H1 (cell line): ENCODE data around the gene PSIP1. TPM values are rescaled to one million over a fixed set of nuclear protein-coding genes. Genes with fewer than 3 reads are reported as not detected.

ENCODE experiments used
- CTCF ChIA-PET: fragments of 300-600 bp; sonication (Branson Sonifier 250); formaldehyde crosslinking; loops from one replicate; lab custom pipeline; 2021; ENCODE audit not compliant: partially characterized antibody; lab: Charles Lee
- POLR2A ChIA-PET: fragments of 300-600 bp; sonication (Branson Sonifier 250); formaldehyde crosslinking; loops from one replicate; lab custom pipeline; 2021; ENCODE audit warnings: inconsistent platforms; ENCODE audit not compliant: partially characterized antibody; lab: Charles Lee
- DNase-seq, 2 experiments: peaks; one replicate each; pipeline versions ENCODE4 v3.0.0 to v3.0.0-alpha.2; 2010 to 2022; ENCODE audit warnings: low spot score in 2 of 2, low read depth in 1 of 2, mixed read lengths in 1 of 2
- FAIRE-seq: peaks from 2 replicates; lab custom pipeline; 2011; peaks lifted over from hg19 to GRCh38; lab: Jason Lieb, UNC
- H2AFZ ChIP-seq: 2 replicates; pipeline ENCODE4 v1.8.1; 2012; ENCODE audit warnings: low read length, inconsistent platforms
- H2AK5ac ChIP-seq: 2 replicates; pipeline ENCODE4 v1.6.1; 2013; ENCODE audit warnings: low read depth, low read length
- H2BK120ac ChIP-seq: replicated peaks from 2 replicates; pipeline ENCODE3; 2013; ENCODE audit warnings: low read depth, low read length, inconsistent platforms
- H2BK12ac ChIP-seq: 2 replicates; pipeline ENCODE4 v1.6.1; 2013; ENCODE audit warnings: low read depth, low read length
- H2BK15ac ChIP-seq: 2 replicates; pipeline ENCODE4 v1.6.1; 2013; ENCODE audit warnings: low read length
- H2BK20ac ChIP-seq: 2 replicates; pipeline ENCODE4 v1.6.1; 2013; ENCODE audit warnings: low read length
- H2BK5ac ChIP-seq: 2 replicates; pipeline ENCODE4 v1.6.1; 2013; ENCODE audit warnings: low read depth, low read length
- H3K14ac ChIP-seq: 2 replicates; pipeline ENCODE4 v1.6.1; 2013; ENCODE audit warnings: inconsistent platforms; ENCODE audit not compliant: insufficient read length
- H3K18ac ChIP-seq: 2 replicates; pipeline ENCODE4 v1.6.1; 2013; ENCODE audit warnings: low read length; ENCODE audit errors: extremely low read depth
- H3K23ac ChIP-seq: 2 replicates; pipeline ENCODE4 v1.6.1; 2013; ENCODE audit warnings: inconsistent platforms; ENCODE audit not compliant: insufficient read length
- H3K23me2 ChIP-seq: 2 replicates; pipeline ENCODE4 v1.6.1; 2013; ENCODE audit warnings: low read depth, low read length
- H3K27ac ChIP-seq: 2 replicates; pipeline ENCODE4 v1.6.1; 2011; ENCODE audit warnings: low read depth, low read length, inconsistent platforms
- H3K27me3 ChIP-seq, 4 experiments: replicated peaks in 1 of 4; 1 replicate in 1 of 4; 2 replicates in 3 of 4; pipeline versions ENCODE4 v1.6.1 to v1.8.1; 2011 to 2013; ENCODE audit warnings: low read length in 3 of 4, mild to moderate bottlenecking in 3 of 4, inconsistent platforms in 2 of 4, mixed read lengths in 2 of 4, moderate library complexity in 1 of 4; ENCODE audit not compliant: control insufficient read depth in 3 of 4, insufficient read depth in 3 of 4; ENCODE audit errors: extremely low read depth in 1 of 4
- H3K36me3 ChIP-seq, 4 experiments: 2 replicates each; pipeline versions ENCODE4 v1.6.1 to v1.8.1; 2011 to 2013; ENCODE audit warnings: mild to moderate bottlenecking in 4 of 4, low read length in 3 of 4, moderate library complexity in 2 of 4, control low read depth in 1 of 4, inconsistent platforms in 1 of 4; ENCODE audit not compliant: insufficient read depth in 4 of 4, control insufficient read depth in 2 of 4
- H3K4ac ChIP-seq: replicated peaks from 2 replicates; pipeline ENCODE3; 2013; ENCODE audit warnings: low read length, low read depth, mixed read lengths, inconsistent platforms; ENCODE audit not compliant: insufficient read length
- H3K4me1 ChIP-seq, 4 experiments: replicated peaks in 1 of 4; 1 replicate in 1 of 4; 2 replicates in 3 of 4; pipeline versions ENCODE4 v1.6.1 to v1.8.1; 2011 to 2013; ENCODE audit warnings: low read length in 3 of 4, inconsistent platforms in 2 of 4, mixed read lengths in 1 of 4; ENCODE audit not compliant: insufficient read depth in 4 of 4, control insufficient read depth in 3 of 4
- H3K4me2 ChIP-seq, 2 experiments: 2 replicates each; pipeline versions ENCODE4 v1.6.1 to v1.8.1; 2011 to 2013; ENCODE audit warnings: low read depth in 2 of 2, low read length in 2 of 2, control low read depth in 1 of 2, inconsistent platforms in 1 of 2, mild to moderate bottlenecking in 1 of 2; ENCODE audit not compliant: insufficient read depth in 1 of 2
- H3K4me3 ChIP-seq, 4 experiments: fragments of 200-600, 300-600 bp in 1 of 4; sonication (generic), shearing (Covaris generic), sonication (Bioruptor Twin) in 1 of 4; 2 replicates each; pipeline versions ENCODE4 v1.5.1 to v1.8.1; 2011 to 2016; ENCODE audit warnings: low read length in 4 of 4, low read depth in 3 of 4, control low read depth in 2 of 4, inconsistent platforms in 2 of 4, mild to moderate bottlenecking in 2 of 4, mixed read lengths in 1 of 4, moderate library complexity in 1 of 4; ENCODE audit not compliant: insufficient read depth in 2 of 4; ENCODE audit errors: extremely low read depth in 1 of 4
- H3K56ac ChIP-seq: replicated peaks from 2 replicates; pipeline ENCODE3; 2013; ENCODE audit warnings: low read depth, mild to moderate bottlenecking, mixed read lengths, low read length, inconsistent platforms; ENCODE audit not compliant: insufficient read length
- H3K79me1 ChIP-seq: 2 replicates; pipeline ENCODE4 v1.6.1; 2013; ENCODE audit warnings: low read depth, low read length, control low read depth
- H3K79me2 ChIP-seq, 2 experiments: 2 replicates each; pipeline versions ENCODE4 v1.6.1 to v1.8.1; 2012 to 2013; ENCODE audit warnings: low read length in 2 of 2, mild to moderate bottlenecking in 2 of 2, inconsistent platforms in 1 of 2; ENCODE audit not compliant: insufficient read depth in 2 of 2, control insufficient read depth in 1 of 2
- H3K9ac ChIP-seq, 4 experiments: replicated peaks in 1 of 4; 1 replicate in 1 of 4; 2 replicates in 3 of 4; pipeline versions ENCODE4 v1.6.1 to v1.8.1; 2011 to 2013; ENCODE audit warnings: low read depth in 3 of 4, low read length in 3 of 4, control low read depth in 2 of 4, mild to moderate bottlenecking in 2 of 4, moderate library complexity in 2 of 4, inconsistent platforms in 1 of 4; ENCODE audit errors: extremely low read depth in 1 of 4
- H3K9me3 ChIP-seq, 2 experiments: 2 replicates each; pipeline versions ENCODE4 v1.6.1 to v1.8.1; 2012 to 2013; ENCODE audit warnings: mild to moderate bottlenecking in 2 of 2, moderate library complexity in 2 of 2, control low read depth in 1 of 2, inconsistent platforms in 1 of 2, low read depth in 1 of 2, low read length in 1 of 2, mixed read lengths in 1 of 2; ENCODE audit not compliant: insufficient read depth in 2 of 2
- H4K20me1 ChIP-seq, 2 experiments: replicated peaks in 1 of 2; 2 replicates each; pipeline versions ENCODE3 to v1.8.1; 2011 to 2013; ENCODE audit warnings: inconsistent platforms in 2 of 2, low read length in 2 of 2, mild to moderate bottlenecking in 1 of 2; ENCODE audit not compliant: insufficient read depth in 2 of 2, control insufficient read depth in 1 of 2
- H4K5ac ChIP-seq: 2 replicates; pipeline ENCODE4 v1.6.1; 2013; ENCODE audit warnings: low read length, low read depth, mixed read lengths, inconsistent platforms; ENCODE audit not compliant: insufficient read length
- H4K8ac ChIP-seq: 2 replicates; pipeline ENCODE4 v1.8.0; 2013; ENCODE audit warnings: mild to moderate bottlenecking, moderate library complexity, low read length, inconsistent platforms; ENCODE audit not compliant: insufficient read depth; ENCODE audit errors: extremely low read depth
- H4K91ac ChIP-seq: replicated peaks from 2 replicates; pipeline ENCODE3; 2013; ENCODE audit warnings: low read length, mixed read lengths, inconsistent platforms; ENCODE audit not compliant: insufficient read length
- HDAC6 ChIP-seq: IDR thresholded peaks from one replicate; pipeline ENCODE4 v1.7.1; 2012; ENCODE audit warnings: low read depth, mild to moderate bottlenecking, inconsistent platforms, low read length, moderate library complexity
- YY1 ChIP-seq: IDR thresholded peaks from 2 replicates; pipeline ENCODE4 v1.6.1; 2011; ENCODE audit warnings: low read depth, mild to moderate bottlenecking, low read length
- WGBS, 2 experiments: shearing (Covaris generic) in 1 of 2; methylation state at CpG; one replicate each; pipeline versions ENCODE4 v1.1.6 to v1.1.7; 2013 to 2015; ENCODE audit warnings: low lambda C conversion rate in 2 of 2, mixed read lengths in 2 of 2, inconsistent platforms in 1 of 2, low coverage in 1 of 2, missing lambda C conversion rate in 1 of 2; ENCODE audit not compliant: insufficient replicate concordance in 2 of 2, insufficient coverage in 1 of 2, insufficient read length in 1 of 2; ENCODE audit errors: extremely low coverage in 1 of 2, missing lambda C conversion rate in 1 of 2; 5-methylcytosine and 5-hydroxymethylcytosine counted together
- polyA plus RNA-seq, 7 experiments: library from polyadenylated mRNA; depleted of rRNA in 3 of 7; stranded (reverse) in 5 of 7; unstranded in 2 of 7; fragments of >200 nt in 5 of 7; fragments of 200-250 nt in 2 of 7; gene quantifications; 1 replicate in 5 of 7; 2 replicates in 1 of 7; 4 replicates in 1 of 7; pipeline versions ENCODE4 v1.2.1 to v1.2.3, GENCODE V29; 2011 to 2013; ENCODE audit warnings: missing spikeins in 2 of 7, mixed read lengths in 2 of 7
- total RNA-seq: library from RNA; stranded (reverse); fragmentation: NEBNext Ultra II Directional; extraction: Animal tissue kit (Norgen Biotek cat#: 25700); gene quantifications from 2 replicates; pipeline ENCODE4 v1.2.1, GENCODE V29; 2021

Gene PSIP1
- total and polyA plus RNA-seq, 2 of the 8 experiments (the other 6 are each of a cell fraction or from before 2014, with no cell fraction given): 63.3 to 387 TPM

- peak in 1 of 2 experiments; percentile 48 for DNase-seq
- no peaks in the 10 kb centered on the region for H3K27me3 ChIP-seq
- peaks cover 0 to 3% (median 0%) of the 10 kb centered on the region in 4 experiments; a peak in 4 of 7 replicates for H3K4me1 ChIP-seq
- peak overlapping the region; percentile 83; the same call in 1 of the 2 replicates for H2AFZ ChIP-seq
- ChIA-PET POLR2A (no interaction called here), CTCF (interaction anchor here (1.1 to 1.4 kb wide), 5 partner anchors 19 to 209 kb away, joined by 3 read pairs; no protein-coding TSS in a partner anchor)
- no peak overlapping the region for H4K5ac ChIP-seq
- H3K36me3 ChIP-seq: no peaks in the 10 kb centered on the region
- H4K20me1 ChIP-seq: no peaks in the 10 kb centered on the region
- H3K14ac ChIP-seq: no peak overlapping the region
- H3K56ac ChIP-seq: no peak overlapping the region
- H3K23me2 ChIP-seq: no peaks in the 10 kb centered on the region
- H3K23ac ChIP-seq: no peak overlapping the region
- TF ChIP-seq YY1 (peak; percentile 68; the same call in 1 of the 2 replicates), HDAC6 (no peak)
- H2BK15ac ChIP-seq: no peak overlapping the region
- H3K27ac ChIP-seq: no peak overlapping the region
- no peak for FAIRE-seq
- no peak overlapping the region for H3K4ac ChIP-seq
- no peak overlapping the region for H3K9ac ChIP-seq
- no peaks in the 10 kb centered on the region for H3K79me1 ChIP-seq
- H4K8ac ChIP-seq: no peak overlapping the region
- H2BK20ac ChIP-seq: no peak overlapping the region
- no peak overlapping the region for H2AK5ac ChIP-seq
- H2BK12ac ChIP-seq: no peak overlapping the region
- H3K18ac ChIP-seq: no peak overlapping the region
- H4K91ac ChIP-seq: no peak overlapping the region
- H3K4me2 ChIP-seq: no peak overlapping the region
- peaks cover 0 to 3% of the 10 kb centered on the region in 2 experiments; a peak in 1 of 4 replicates for H3K9me3 ChIP-seq
- H3K4me3 ChIP-seq: no peak overlapping the region
- H2BK120ac ChIP-seq: no peak overlapping the region
- 69% methylated on average over 6 of the region's 6 CpGs; no CpG with 5 or more reads in 1 of the 2 experiments for WGBS, 2 experiments
- H2BK5ac ChIP-seq: no peak overlapping the region
- no peaks in the 10 kb centered on the region for H3K79me2 ChIP-seq
Measured at GRCh38 chr9:15417626-15418025, 93.1 kb downstream of the PSIP1 start.
